SK-N-SH treated with all-trans-retinoic acid at 6 μM for 48 hours (cell line): ENCODE measurements around the gene LRMDA.

ENCODE experiments used
- ATAC-seq: fragments of 200-7000 bp; cut with Tn5 transposase; 3 replicates; pipeline ENCODE4 v1.9.1; 2020; ENCODE audit warnings: mild to moderate bottlenecking, moderate library complexity
- ARNTL ChIP-seq: fragments of 450-650 bp; formaldehyde crosslinking; IDR thresholded peaks from 2 replicates; pipeline ENCODE4 v1.5.0; 2020; ENCODE audit warnings: low read depth, mild to moderate bottlenecking, moderate library complexity, borderline replicate concordance
- BACH2 ChIP-seq: fragments of 250-450 bp; sonication (Bioruptor Pico); IDR thresholded peaks from 2 replicates; pipeline ENCODE4 v1.9.0; 2021; ENCODE audit warnings: mild to moderate bottlenecking, borderline replicate concordance
- CREB5 ChIP-seq: fragments of 250-450 bp; sonication (Bioruptor Pico); IDR thresholded peaks from 2 replicates; pipeline ENCODE4 v1.5.1; 2020; ENCODE audit warnings: low read depth, mild to moderate bottlenecking, moderate library complexity
- CSDC2 ChIP-seq: fragments of 250-450 bp; sonication (Bioruptor Pico); IDR thresholded peaks from 2 replicates; pipeline ENCODE4 v1.5.0; 2020; ENCODE audit warnings: mild to moderate bottlenecking, moderate library complexity
- CSRNP3 ChIP-seq: fragments of 250-450 bp; sonication (Bioruptor Pico); IDR thresholded peaks from 2 replicates; pipeline ENCODE4 v1.5.1; 2021; ENCODE audit warnings: mild to moderate bottlenecking, moderate library complexity
- ESRRG ChIP-seq: fragments of 250-450 bp; sonication (Bioruptor Pico); IDR thresholded peaks from 2 replicates; pipeline ENCODE4 v1.6.1; 2021; ENCODE audit warnings: mild to moderate bottlenecking
- GLIS3 ChIP-seq: fragments of 250-450 bp; sonication (Bioruptor Pico); IDR thresholded peaks from 2 replicates; pipeline ENCODE4 v1.5.0; 2020; ENCODE audit warnings: mild to moderate bottlenecking, moderate library complexity
- ISL1 ChIP-seq: fragments of 250-450 bp; sonication (Bioruptor Pico); IDR thresholded peaks from 2 replicates; pipeline ENCODE4 v2.1.2; 2022; ENCODE audit warnings: mild to moderate bottlenecking, moderate library complexity
- OSR1 ChIP-seq: fragments of 250-450 bp; sonication (Bioruptor Pico); IDR thresholded peaks from 2 replicates; pipeline ENCODE4 v1.8.0; 2022; ENCODE audit warnings: moderate library complexity, mild to moderate bottlenecking, inconsistent platforms
- PATZ1 ChIP-seq: fragments of 250-450 bp; sonication (Bioruptor Pico); IDR thresholded peaks from 2 replicates; pipeline ENCODE4 v1.8.0; 2020; ENCODE audit warnings: mild to moderate bottlenecking, moderate library complexity, borderline replicate concordance
- POU6F1 ChIP-seq: fragments of 250-450 bp; sonication (Bioruptor Pico); IDR thresholded peaks from 2 replicates; pipeline ENCODE4 v1.8.0; 2021; ENCODE audit warnings: low read depth, mild to moderate bottlenecking, moderate library complexity, borderline replicate concordance
- PPARA ChIP-seq: fragments of 250-450 bp; sonication (Bioruptor Pico); IDR thresholded peaks from 2 replicates; pipeline ENCODE4 v1.5.0; 2020; ENCODE audit warnings: mild to moderate bottlenecking, borderline replicate concordance
- SNAI2 ChIP-seq: fragments of 250-450 bp; sonication (Bioruptor Pico); IDR thresholded peaks from 2 replicates; pipeline ENCODE4 v1.5.0; 2020; ENCODE audit warnings: mild to moderate bottlenecking, moderate library complexity
- TCF4 ChIP-seq: fragments of 250-450 bp; sonication (Bioruptor Pico); IDR thresholded peaks from 2 replicates; pipeline ENCODE4 v1.8.0; 2021; ENCODE audit warnings: mild to moderate bottlenecking, moderate library complexity, borderline replicate concordance
- TOX ChIP-seq: fragments of 250-450 bp; sonication (Bioruptor Pico); IDR thresholded peaks from 2 replicates; pipeline ENCODE4 v1.8.0; 2021; ENCODE audit warnings: mild to moderate bottlenecking, moderate library complexity, borderline replicate concordance
- TSHZ2 ChIP-seq: fragments of 250-450 bp; sonication (Bioruptor Pico); IDR thresholded peaks from 2 replicates; pipeline ENCODE4 v1.5.0; 2020; ENCODE audit warnings: mild to moderate bottlenecking, moderate library complexity
- ZC3H10 ChIP-seq: fragments of 250-450 bp; sonication (Bioruptor Pico); IDR thresholded peaks from 2 replicates; pipeline ENCODE4 v1.5.1; 2021; ENCODE audit warnings: mild to moderate bottlenecking, moderate library complexity
- ZFP3 ChIP-seq: fragments of 250-450 bp; sonication (Bioruptor Pico); IDR thresholded peaks from 2 replicates; pipeline ENCODE4 v1.5.0; 2020; ENCODE audit warnings: mild to moderate bottlenecking, moderate library complexity
- ZFP30 ChIP-seq: fragments of 450-650 bp; formaldehyde crosslinking; IDR thresholded peaks from 2 replicates; pipeline ENCODE4 v1.5.0; 2022; ENCODE audit warnings: mild to moderate bottlenecking, moderate library complexity
- ZNF565 ChIP-seq: fragments of 450-650 bp; formaldehyde crosslinking; conservative IDR thresholded peaks from 2 replicates; pipeline ENCODE4 v1.5.0; 2020; ENCODE audit warnings: low read depth, mild to moderate bottlenecking, moderate library complexity
- ZNF70 ChIP-seq: fragments of 450-650 bp; formaldehyde crosslinking; IDR thresholded peaks from 2 replicates; pipeline ENCODE4 v1.5.0; 2020; ENCODE audit warnings: mild to moderate bottlenecking, moderate library complexity

LRMDA gene

GRCh38 chr10:76236356-76236755, 804.9 kb downstream of the LRMDA start:
- TF ChIP-seq OSR1 (CRISPR knock-in tag) (no peak), GLIS3 (CRISPR knock-in tag) (no peak), ZNF70 (no peak), CSDC2 (no peak), PPARA (CRISPR knock-in tag) (no peak), ESRRG (CRISPR knock-in tag) (no peak), TSHZ2 (CRISPR knock-in tag) (no peak), CSRNP3 (CRISPR knock-in tag) (no peak), ISL1 (CRISPR knock-in tag) (no peak), ZFP3 (CRISPR knock-in tag) (no peak)

GRCh38 chr10:76242956-76243355, 811.5 kb downstream of the LRMDA start:
- ATAC-seq: no peak
- TF ChIP-seq ESRRG (CRISPR knock-in tag) (no peak), TCF4 (CRISPR knock-in tag) (no peak), SNAI2 (no peak), PATZ1 (CRISPR knock-in tag) (no peak), CREB5 (CRISPR knock-in tag) (no peak), POU6F1 (CRISPR knock-in tag) (no peak), ZNF70 (no peak), ARNTL (no peak), ZNF565 (CRISPR knock-in tag) (no peak), PPARA (CRISPR knock-in tag) (no peak), ZFP30 (no peak), ZC3H10 (no peak), CSRNP3 (CRISPR knock-in tag) (no peak), OSR1 (CRISPR knock-in tag) (no peak), CSDC2 (no peak)

More at GRCh38 chr10:76236356-76236755, 804.9 kb downstream of the LRMDA start:
- no peak for ATAC-seq

GRCh38 chr10:76244061-76244686, 812.8 kb downstream of the LRMDA start:
- no peak for ATAC-seq
- TF ChIP-seq TOX (no peak), SNAI2 (no peak), ZFP30 (no peak), PPARA (CRISPR knock-in tag) (no peak), BACH2 (no peak), TSHZ2 (CRISPR knock-in tag) (no peak), ESRRG (CRISPR knock-in tag) (no peak), POU6F1 (CRISPR knock-in tag) (no peak)
